Measurements from ENCODE around the gene KDM4C. TPM values are rescaled to one million over a fixed set of nuclear protein-coding genes. Genes with fewer than 3 reads are reported as not detected.

KDM4C gene
- total RNA-seq, 2 experiments from 2014 or later: 53.0 to 53.7 TPM

- Mint-ChIP-seq H3K36me3 (ENCODE audit: low read depth) (no peaks in the 10 kb centered on the region), H3K27me3 (no peaks in the 10 kb centered on the region), H3K27ac (no peak overlapping the region), H3K4me3 (no peak overlapping the region), H3K9me3 (no peaks in the 10 kb centered on the region), H3K4me1 (no peaks in the 10 kb centered on the region)
- CTCF ChIA-PET: no interaction called here
- DNase-seq: no peak
- POLR2A ChIA-PET: no interaction called here
These were observed 443.4 kb downstream of the KDM4C start for GRCh38 chr9:7201196-7201595.

GRCh38 chr9:7205806-7206205 is 448.0 kb downstream of the KDM4C start:
- H3K36me3 Mint-ChIP-seq (ENCODE audit: low read depth): no peaks in the 10 kb centered on the region
- POLR2A ChIA-PET: no interaction called here
- no peak overlapping the region for H3K27ac Mint-ChIP-seq
- CTCF ChIA-PET: no interaction called here
- H3K4me1 Mint-ChIP-seq: no peaks in the 10 kb centered on the region
- DNase-seq: no peak
- H3K9me3 Mint-ChIP-seq: no peaks in the 10 kb centered on the region
- no peak overlapping the region for H3K4me3 Mint-ChIP-seq
- peaks cover 9% of the 10 kb centered on the region for H3K27me3 Mint-ChIP-seq

GRCh38 chr9:7206221-7206758 is 448.5 kb downstream of the KDM4C start:
- no peak overlapping the region for H3K27ac Mint-ChIP-seq
- H3K36me3 Mint-ChIP-seq (ENCODE audit: low read depth): no peaks in the 10 kb centered on the region
- POLR2A ChIA-PET: no interaction called here
- H3K27me3 Mint-ChIP-seq: peaks cover 9% of the 10 kb centered on the region
- H3K9me3 Mint-ChIP-seq: no peaks in the 10 kb centered on the region
- H3K4me1 Mint-ChIP-seq: no peaks in the 10 kb centered on the region
- no peak overlapping the region for H3K4me3 Mint-ChIP-seq
- CTCF ChIA-PET: no interaction called here
- DNase-seq: no peak

GRCh38 chr9:7209016-7209715 is 451.4 kb downstream of the KDM4C start:
- POLR2A ChIA-PET: no interaction called here
- Mint-ChIP-seq H3K36me3 (ENCODE audit: low read depth) (no peaks in the 10 kb centered on the region), H3K4me3 (no peak overlapping the region), H3K27me3 (peaks cover 24% of the 10 kb centered on the region), H3K4me1 (no peaks in the 10 kb centered on the region), H3K9me3 (no peaks in the 10 kb centered on the region), H3K27ac (no peak overlapping the region)
- CTCF ChIA-PET: no interaction called here
- no peak for DNase-seq

- CTCF ChIA-PET: no interaction called here
These were observed 452.2 kb downstream of the KDM4C start for GRCh38 chr9:7209990-7210389.

GRCh38 chr9:7210854-7211637 is 453.3 kb downstream of the KDM4C start:
- H3K4me1 Mint-ChIP-seq: peaks cover 8% of the 10 kb centered on the region
- ChIA-PET POLR2A (no interaction called here), CTCF (interaction anchor here (1.2 kb wide), 1 partner anchor 40 kb away, joined by 5 read pairs; no protein-coding TSS in a partner anchor)
- no peak for DNase-seq
- no peaks in the 10 kb centered on the region for H3K9me3 Mint-ChIP-seq
- H3K27me3 Mint-ChIP-seq: peaks cover 32% of the 10 kb centered on the region
- H3K4me3 Mint-ChIP-seq: no peak overlapping the region
- H3K36me3 Mint-ChIP-seq (ENCODE audit: low read depth): no peaks in the 10 kb centered on the region
- H3K27ac Mint-ChIP-seq: no peak overlapping the region

More at GRCh38 chr9:7209990-7210389, 452.2 kb downstream of the KDM4C start:
- Mint-ChIP-seq H3K4me1 (peaks cover under 1% of the 10 kb centered on the region), H3K27ac (no peak overlapping the region), H3K9me3 (no peaks in the 10 kb centered on the region), H3K36me3 (ENCODE audit: low read depth) (no peaks in the 10 kb centered on the region), H3K27me3 (peaks cover 29% of the 10 kb centered on the region), H3K4me3 (no peak overlapping the region)
- POLR2A ChIA-PET: no interaction called here
- no peak for DNase-seq

GRCh38 chr9:7211657-7212056 is 453.9 kb downstream of the KDM4C start:
- Mint-ChIP-seq H3K36me3 (ENCODE audit: low read depth) (no peaks in the 10 kb centered on the region), H3K27me3 (peaks cover 32% of the 10 kb centered on the region), H3K27ac (no peak overlapping the region), H3K4me3 (no peak overlapping the region), H3K9me3 (no peaks in the 10 kb centered on the region), H3K4me1 (peaks cover 14% of the 10 kb centered on the region)
- ChIA-PET POLR2A (no interaction called here), CTCF (interaction anchor here (0.9 to 1.2 kb wide), 2 partner anchors 39 to 107 kb away, joined by 3 to 5 read pairs; no protein-coding TSS in a partner anchor)
- DNase-seq: no peak

GRCh38 chr9:7212101-7212500 is 454.3 kb downstream of the KDM4C start:
- Mint-ChIP-seq H3K4me1 (peaks cover 19% of the 10 kb centered on the region), H3K36me3 (ENCODE audit: low read depth) (no peaks in the 10 kb centered on the region), H3K27me3 (peaks cover 34% of the 10 kb centered on the region), H3K27ac (no peak overlapping the region), H3K4me3 (no peak overlapping the region), H3K9me3 (no peaks in the 10 kb centered on the region)
- ChIA-PET POLR2A (no interaction called here), CTCF (interaction anchor here (0.9 kb wide), 1 partner anchor 107 kb away, joined by 3 read pairs; no protein-coding TSS in a partner anchor)
- DNase-seq: no peak

GRCh38 chr9:7216004-7216841 is 458.4 kb downstream of the KDM4C start:
- H3K9me3 Mint-ChIP-seq: peaks cover 16% of the 10 kb centered on the region
- peaks cover 3% of the 10 kb centered on the region for H3K36me3 Mint-ChIP-seq (ENCODE audit: low read depth)
- H3K4me1 Mint-ChIP-seq: peaks cover 20% of the 10 kb centered on the region
- ChIA-PET CTCF (interaction anchor here (0.8 to 1.3 kb wide), 2 partner anchors 11 to 42 kb away, joined by 3 to 5 read pairs; no protein-coding TSS in a partner anchor), POLR2A (interaction anchor here (0.6 kb wide), 1 partner anchor 204 kb away, joined by 5 read pairs; no protein-coding TSS in a partner anchor)
- peak overlapping the region; percentile 32 for H3K4me3 Mint-ChIP-seq
- H3K27me3 Mint-ChIP-seq: peaks cover 54% of the 10 kb centered on the region
- H3K27ac Mint-ChIP-seq: peak overlapping the region; percentile 66
- DNase-seq: peak; percentile 49

GRCh38 chr9:7223981-7224380 is 466.2 kb downstream of the KDM4C start:
- ChIA-PET POLR2A (no interaction called here), CTCF (no interaction called here)
- peaks cover 3% of the 10 kb centered on the region for H3K36me3 Mint-ChIP-seq (ENCODE audit: low read depth)
- peaks cover 15% of the 10 kb centered on the region for H3K9me3 Mint-ChIP-seq
- H3K4me1 Mint-ChIP-seq: peaks cover 18% of the 10 kb centered on the region
- no peak overlapping the region for H3K4me3 Mint-ChIP-seq
- no peak overlapping the region for H3K27ac Mint-ChIP-seq
- peaks cover 45% of the 10 kb centered on the region for H3K27me3 Mint-ChIP-seq
- DNase-seq: no peak
